SH-SY5Y (cell line): Measurements from ENCODE around the gene SLC30A1.

ENCODE experiments used
- GATA2 ChIP-seq: IDR thresholded peaks from 2 replicates; pipeline ENCODE4 v1.6.1; 2011; ENCODE audit warnings: mild to moderate bottlenecking, low read depth, low read length
- GATA3 ChIP-seq: IDR thresholded peaks from 2 replicates; pipeline ENCODE4 v1.6.1; 2011; ENCODE audit warnings: low read depth, mild to moderate bottlenecking, low read length, moderate library complexity

- TF ChIP-seq GATA2 (no peak), GATA3 (no peak)
These were observed 7.6 kb upstream of the SLC30A1 start for GRCh38 chr1:211586538-211586937.
